ENCODE measurements around the gene TENM3.

TENM3 gene

GRCh38 chr4:182843808-182844325, 600.7 kb downstream of the TENM3 start:
- no peak for DNase-seq (ENCODE audit: low spot score)

- DNase-seq (ENCODE audit: low spot score), result no peak
These were observed 602.4 kb downstream of the TENM3 start for GRCh38 chr4:182845618-182846017.

DNA sequence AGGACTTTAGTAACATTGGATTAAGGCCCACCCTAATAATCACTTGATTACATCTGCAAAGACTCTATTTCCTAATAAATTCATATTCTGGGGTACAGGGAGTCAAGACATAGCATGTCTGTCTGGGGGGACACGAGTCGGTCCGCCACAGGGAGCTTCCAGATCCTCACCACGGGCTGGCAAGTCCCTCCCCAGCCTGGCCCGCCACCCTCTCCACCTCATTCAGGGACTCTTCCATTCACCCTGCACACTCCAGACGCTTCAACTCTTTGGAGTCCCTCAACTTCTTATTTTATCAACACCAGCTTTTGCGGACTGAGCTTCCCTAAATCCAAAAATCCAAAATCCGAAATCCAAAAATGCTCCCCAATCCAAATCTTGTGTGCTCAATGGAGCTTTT, 602.8 kb downstream of the TENM3 start:
- no peak for DNase-seq (ENCODE audit: low spot score)

DNA sequence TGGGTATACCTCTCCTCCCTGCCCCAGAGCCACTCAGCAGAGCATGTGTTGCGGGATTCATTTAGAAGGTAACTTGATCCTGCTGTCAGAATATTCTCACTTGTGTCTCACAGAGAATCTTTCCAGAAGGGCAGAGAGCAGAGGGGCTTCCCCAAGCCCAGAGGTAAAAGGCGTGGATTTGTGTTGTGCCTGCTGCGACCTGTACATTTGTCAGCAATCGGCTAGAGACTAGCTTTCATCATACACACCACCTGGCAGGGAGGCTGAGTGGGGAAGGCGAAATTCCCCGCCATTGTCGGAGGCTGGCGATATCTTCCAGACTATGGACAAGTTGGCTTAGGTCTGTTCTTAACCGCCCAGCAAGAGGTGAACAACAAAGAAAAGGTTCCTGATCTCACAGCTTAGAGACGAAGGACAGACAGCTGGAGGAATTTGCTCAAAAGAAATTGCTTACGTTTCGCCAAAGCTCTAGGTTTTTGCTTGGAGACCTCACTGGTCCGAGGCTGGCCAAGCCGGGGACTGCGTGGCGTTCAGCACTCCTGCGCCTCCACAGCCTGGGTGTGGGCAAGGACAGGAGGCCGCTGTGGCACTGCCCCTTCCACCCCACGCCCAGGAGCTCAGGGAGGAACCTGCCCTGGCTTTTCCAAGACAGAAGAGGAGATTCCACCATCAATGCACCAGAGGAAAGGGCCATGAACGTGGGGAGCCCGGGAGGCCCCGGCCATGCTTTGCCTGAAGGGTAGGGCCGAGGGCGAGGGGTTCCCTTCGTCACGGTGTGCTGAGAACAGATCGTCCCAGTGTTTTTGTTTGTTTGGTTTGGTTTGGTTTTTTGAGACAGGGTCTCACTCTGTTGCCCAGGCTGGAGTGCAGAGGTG, 604.6 kb downstream of the TENM3 start:
- DNase-seq (ENCODE audit: low spot score), result no peak

GRCh38 chr4:182848685-182849084, 605.5 kb downstream of the TENM3 start:
- DNase-seq (ENCODE audit: low spot score), result no peak
